DMS53 (cell line): ENCODE data around the gene PHF12.
A peak's percentile ranks its signal among the peaks of the same experiment; 100 is the strongest.
"Not testable (repeated sequence)": the region's sequence is repeated elsewhere in the genome, so short reads cannot be mapped to it uniquely, and the experiment has no call there.

Source experiments
- DNase-seq: peaks from one replicate; lab custom pipeline; 2025; lab: John Stamatoyannopoulos, UW

Gene PHF12

DNA sequence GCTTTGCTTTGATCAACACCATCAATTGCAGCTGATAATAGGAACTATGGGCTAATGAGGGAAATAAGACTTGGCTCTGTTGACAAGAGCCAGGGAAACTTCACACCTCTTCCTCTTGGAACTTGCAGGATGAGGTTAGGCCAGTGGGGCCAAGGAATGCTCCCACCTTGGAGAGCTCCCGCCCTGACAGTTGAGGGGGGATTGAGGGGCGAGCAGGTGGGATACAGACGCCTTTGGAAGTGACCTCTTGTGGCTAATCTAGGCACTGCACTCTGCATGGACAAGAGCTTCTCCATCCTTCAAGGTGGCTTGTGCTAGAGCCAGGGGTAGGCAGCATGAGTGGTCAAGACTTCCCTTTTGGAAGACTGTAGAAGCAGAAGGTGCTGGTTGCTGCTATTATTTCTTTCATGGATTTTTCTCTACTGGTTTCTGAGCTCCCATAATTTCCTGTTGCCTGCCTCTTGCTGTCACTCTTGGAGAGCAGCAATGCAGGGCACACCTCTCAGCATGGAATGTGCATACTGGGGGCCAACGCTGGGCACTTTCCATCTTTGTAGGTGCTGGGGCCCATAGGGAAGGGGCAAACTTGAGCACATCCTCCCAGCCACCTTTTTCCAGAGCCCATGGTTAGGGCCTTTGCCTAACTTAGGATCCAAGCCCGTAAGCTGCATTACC, 2.3 kb upstream of the PHF12 start:
- DNase-seq: peak; percentile 51

- DNase-seq: peak; percentile 99
Observed at GRCh38 chr17:28951991-28952975, 965 bp upstream of the PHF12 start.

DNA sequence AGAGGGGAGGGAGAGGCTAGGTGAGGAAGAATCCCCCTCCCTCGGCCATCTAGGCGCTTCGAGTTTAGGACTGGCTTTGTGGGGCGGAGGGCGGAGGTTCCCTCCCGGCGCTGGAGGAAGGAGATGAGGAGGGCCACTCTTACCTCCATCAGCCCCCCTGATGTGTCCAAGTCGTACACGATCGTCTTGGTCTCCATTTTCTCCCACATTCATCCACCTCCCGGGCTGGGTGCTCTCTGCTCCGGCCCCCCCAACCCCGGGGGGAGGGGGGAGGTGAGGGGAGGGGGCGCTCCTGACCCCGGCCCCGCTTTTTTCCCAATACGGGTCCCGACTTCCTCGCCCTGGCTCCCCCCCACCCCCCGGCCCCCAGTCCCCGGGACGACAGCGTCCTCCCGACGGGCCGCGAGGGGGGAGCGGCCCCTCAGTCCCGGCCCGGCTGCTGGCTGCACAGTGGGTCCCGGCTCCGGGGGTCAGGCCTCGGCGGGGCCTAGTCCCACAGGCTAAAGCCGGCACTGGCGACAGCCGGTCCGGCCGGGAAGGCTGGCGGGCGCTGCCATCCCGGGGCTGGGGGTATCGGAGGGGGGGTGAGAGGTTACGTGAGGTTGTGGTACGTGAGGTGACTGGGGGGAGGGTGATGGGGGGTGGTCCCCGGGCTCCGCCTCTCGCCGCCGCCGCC, 428 bp downstream of the PHF12 start:
- peak; percentile 69 for DNase-seq

GRCh38 chr17:28950017-28950751, 1.1 kb downstream of the PHF12 start:
- DNase-seq: peak; percentile 50

DNA sequence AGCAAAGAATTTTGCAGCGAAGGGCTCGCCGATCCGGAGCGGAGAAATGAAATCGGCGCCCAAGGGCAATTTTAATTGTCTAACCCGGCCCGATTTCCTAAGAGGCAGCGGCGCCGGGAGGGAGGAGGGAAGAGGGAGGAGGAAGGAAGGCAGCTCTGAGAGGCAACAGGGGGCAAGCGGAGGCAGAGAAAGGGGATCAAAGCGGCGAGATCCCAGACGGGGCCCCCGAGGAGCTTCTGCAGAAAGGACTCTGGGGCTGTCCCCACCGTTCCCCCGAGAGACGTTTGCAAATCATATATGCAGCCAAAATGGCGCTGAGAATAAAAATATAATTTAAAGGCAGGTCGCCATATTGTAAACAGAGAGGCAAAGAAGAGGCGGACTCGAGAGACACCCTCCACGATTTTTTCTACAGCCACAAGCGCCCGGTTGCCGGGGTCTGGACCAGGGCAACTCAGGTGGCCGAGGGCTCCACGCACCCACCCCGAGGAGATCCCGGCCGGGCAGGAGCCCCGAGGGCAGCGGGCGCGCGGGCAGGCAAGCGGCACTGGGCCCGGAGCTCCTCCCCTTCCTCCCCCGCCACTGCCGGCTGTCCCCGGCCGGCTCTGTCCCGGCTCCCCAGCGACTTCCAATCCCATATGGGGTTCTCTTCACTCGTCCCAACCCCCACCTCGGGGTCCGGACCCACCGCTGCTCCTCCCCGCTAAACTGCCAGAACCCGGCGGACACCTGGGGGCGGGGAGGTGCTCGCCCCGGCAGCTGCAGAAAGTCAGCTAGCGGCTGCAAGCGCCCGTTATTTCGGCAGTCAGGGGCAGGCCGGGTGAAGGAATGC, 1.9 kb downstream of the PHF12 start:
- peak; percentile 54 for DNase-seq

DNA sequence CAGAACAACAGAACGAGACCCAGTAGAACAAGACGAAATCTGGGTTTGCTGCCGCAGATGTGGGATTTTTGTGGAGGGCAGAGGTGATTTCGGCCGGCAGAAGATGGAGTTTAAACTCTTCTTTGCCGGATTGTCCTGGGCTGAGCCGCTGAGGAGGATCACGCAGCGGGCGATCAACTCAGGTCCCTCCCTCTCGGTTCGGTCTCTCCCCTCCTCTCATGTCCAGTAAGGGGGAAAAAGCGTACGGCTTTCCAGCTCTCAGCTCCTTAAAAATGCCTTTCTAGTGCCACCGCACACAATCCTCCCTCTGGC, 2.5 kb downstream of the PHF12 start:
- DNase-seq: no peak

DNA sequence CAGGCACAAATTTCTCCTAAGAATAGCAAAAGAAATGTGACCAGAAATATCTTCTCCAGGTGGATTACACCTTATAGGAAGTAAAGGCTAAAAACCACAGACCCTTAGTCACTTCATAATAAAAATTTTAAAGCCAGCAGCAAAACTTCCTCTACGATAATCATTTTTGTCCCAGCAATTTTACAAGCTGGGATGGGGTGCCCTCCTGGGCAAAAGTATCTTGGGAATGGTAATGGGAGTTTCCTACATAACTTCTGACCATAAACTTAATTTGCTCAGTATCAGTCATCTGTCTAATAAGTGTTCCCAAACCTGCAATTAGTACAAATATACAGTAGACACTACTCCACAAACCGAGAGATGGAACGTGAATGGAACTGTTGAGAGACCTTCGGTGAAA, 3.0 kb downstream of the PHF12 start:
- DNase-seq: no peak

- no peak for DNase-seq
Observed at GRCh38 chr17:28947639-28948038, 3.7 kb downstream of the PHF12 start.

DNA sequence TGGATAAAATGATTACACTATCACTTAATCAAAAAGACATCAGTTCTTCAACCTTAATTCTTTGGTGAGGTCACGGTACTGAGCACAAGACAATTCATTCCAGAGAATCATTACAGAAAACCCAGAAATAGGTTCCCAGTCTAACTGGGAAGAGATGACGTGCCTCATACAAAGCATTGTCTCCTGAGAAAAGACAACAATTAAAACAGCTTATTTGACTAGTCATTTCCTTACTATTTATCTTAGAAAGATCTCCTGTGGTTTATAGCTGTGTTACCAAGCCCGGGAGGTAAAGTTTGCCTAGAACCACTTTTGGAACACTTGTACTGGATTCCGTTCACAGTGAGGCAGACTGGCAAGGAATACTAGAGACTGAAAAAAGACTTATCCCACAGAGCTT, 5.1 kb downstream of the PHF12 start:
- no peak for DNase-seq

DNA sequence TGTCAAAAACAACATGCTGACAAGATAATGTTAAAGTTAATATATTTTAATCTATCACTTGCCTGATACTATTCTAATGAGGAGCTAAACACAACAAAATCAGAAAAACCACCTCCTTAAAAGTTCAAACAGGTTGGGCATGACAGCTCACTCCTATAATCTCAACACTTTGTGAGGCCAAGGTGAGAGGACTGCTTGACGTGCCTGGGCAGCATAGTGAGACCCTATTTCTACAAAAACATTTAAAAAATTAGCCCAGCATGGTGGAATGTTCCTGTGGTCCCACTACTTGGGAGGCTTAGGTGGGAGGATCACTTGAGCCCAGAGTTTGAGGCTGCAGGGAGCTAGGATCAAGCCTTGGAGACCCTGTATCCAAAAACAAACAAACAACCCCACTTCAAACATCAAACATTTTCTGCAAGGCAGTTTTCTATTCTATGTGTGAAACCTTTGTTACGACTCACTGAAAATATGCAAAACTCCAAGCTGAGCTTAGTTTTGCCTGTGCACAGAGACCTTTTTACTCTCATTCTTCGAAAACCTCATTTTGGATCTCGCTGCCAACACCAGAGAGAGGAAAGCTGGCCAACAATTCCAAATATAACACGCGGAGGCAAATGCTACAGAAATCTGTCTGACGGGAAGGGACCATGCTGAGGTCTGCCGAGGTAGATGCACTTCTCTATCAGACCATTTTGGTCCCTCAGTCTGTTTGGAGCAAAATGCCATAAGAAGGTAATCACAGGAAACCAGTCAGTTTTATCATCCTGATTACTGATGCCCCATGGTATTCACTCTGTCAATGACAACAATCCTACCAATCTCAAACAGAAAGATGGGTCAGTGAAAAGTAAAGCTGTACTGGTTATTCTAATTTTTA, 6.2 kb downstream of the PHF12 start:
- no peak for DNase-seq

GRCh38 chr17:28944343-28944742, 7.0 kb downstream of the PHF12 start:
- no peak for DNase-seq

- no peak for DNase-seq
Observed at GRCh38 chr17:28942925-28943324, 8.4 kb downstream of the PHF12 start.

- no peak for DNase-seq
Observed at GRCh38 chr17:28941251-28941650, 10.1 kb downstream of the PHF12 start.

- no peak for DNase-seq
Observed at GRCh38 chr17:28940675-28941074, 10.6 kb downstream of the PHF12 start.

DNA sequence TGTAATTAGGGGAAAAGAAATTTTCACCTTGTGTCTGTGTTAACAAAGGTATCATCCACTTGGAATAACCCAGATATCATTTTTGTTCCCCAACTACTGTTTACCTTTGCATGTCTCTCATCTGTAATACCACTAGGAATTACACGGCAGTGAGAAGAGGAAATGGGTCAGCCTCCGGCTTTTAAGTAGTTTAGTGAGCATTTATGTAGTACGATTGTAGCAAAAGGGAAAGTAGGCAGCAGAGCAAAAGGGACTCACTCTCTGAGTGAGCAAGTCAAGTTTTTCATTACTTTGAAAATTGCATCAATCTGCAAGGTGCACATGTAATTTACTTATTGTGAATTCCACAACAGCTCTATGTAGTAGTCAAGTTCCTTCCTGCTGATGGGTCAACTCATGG, 11.2 kb downstream of the PHF12 start:
- no peak for DNase-seq

- no peak for DNase-seq
Observed at GRCh38 chr17:28938552-28938951, 12.8 kb downstream of the PHF12 start.

GRCh38 chr17:28937044-28937729, 14.1 kb downstream of the PHF12 start:
- no peak for DNase-seq

DNA sequence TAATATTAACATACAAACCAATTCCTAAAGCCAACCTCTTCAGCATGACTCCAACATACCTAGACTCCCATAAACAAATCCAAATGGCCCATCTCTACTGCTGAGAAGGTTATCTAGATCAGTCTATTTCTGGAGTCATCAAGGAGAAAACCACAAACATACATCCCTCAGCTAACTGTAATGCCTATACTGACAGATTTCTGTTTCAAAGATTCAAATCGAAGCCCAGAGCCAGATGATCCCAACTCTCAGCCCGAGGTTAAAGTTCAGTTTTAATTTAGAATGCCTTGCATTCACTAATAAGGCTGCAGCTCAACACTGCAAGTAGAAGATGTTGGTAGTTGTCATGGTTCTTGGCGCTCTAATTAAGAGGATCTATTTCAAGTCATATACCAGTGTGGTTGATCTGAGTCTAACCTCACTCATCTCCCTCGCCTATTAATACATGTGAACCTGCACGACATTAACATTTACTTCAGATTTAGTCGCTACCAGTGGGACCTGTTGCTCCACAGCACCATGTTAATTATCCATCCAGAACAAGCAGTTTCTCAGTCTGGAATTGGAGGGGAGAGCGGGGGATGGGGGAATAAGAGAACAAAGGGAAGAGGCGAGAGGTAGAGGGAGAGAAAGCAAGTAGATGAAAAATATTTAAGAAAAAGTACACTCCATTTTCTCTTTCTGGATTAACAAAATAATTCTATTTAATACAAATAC, 15.4 kb downstream of the PHF12 start:
- DNase-seq: no peak

DNA sequence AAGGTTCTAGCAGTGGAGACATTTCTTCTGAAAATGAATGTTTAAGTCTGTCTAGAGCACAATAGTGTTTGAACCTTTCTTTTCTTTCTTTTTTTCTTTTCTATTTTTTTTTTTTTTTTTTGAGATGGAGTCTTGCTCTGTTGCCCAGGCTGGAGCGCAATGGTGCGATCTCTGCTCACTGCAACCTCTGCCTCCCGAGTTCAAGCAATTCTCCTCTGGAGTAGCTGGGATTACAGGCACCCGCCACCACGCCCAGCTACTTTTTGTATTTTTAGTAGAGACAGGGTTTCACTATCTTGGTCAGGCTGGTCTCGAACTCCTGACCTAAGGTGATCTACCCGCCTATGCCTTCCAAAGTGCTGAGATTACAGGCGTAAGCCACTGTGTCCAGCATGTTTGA, 16.8 kb downstream of the PHF12 start:
- DNase-seq: not testable (repeated sequence)
